ENCODE measurements around the gene TMEM238L. TPM values are rescaled to one million over a fixed set of nuclear protein-coding genes. Genes with fewer than 3 reads are reported as not detected.

Gene TMEM238L
- total and polyA plus RNA-seq, 2 experiments from 2014 or later, result not detected

GRCh38 chr17:10768750-10769251 lies 35.1 kb downstream of the TMEM238L start:
- H3K9me3 ChIP-seq (ENCODE audit: low read depth), result no peaks in the 10 kb centered on the region
- peak in 1 of 2 donors; percentile 3 for DNase-seq (ENCODE audit: low read depth in 1 of 2, low spot score in 1 of 2)
- H3K4me1 ChIP-seq (ENCODE audit: low read depth), result peaks cover 9% of the 10 kb centered on the region
- no peaks in the 10 kb centered on the region for H3K27me3 ChIP-seq
- H3K36me3 ChIP-seq, result no peaks in the 10 kb centered on the region
- no peak overlapping the region for H3K27ac ChIP-seq
- H3K4me3 ChIP-seq, result no peak overlapping the region
- TF ChIP-seq, protein P1, sequence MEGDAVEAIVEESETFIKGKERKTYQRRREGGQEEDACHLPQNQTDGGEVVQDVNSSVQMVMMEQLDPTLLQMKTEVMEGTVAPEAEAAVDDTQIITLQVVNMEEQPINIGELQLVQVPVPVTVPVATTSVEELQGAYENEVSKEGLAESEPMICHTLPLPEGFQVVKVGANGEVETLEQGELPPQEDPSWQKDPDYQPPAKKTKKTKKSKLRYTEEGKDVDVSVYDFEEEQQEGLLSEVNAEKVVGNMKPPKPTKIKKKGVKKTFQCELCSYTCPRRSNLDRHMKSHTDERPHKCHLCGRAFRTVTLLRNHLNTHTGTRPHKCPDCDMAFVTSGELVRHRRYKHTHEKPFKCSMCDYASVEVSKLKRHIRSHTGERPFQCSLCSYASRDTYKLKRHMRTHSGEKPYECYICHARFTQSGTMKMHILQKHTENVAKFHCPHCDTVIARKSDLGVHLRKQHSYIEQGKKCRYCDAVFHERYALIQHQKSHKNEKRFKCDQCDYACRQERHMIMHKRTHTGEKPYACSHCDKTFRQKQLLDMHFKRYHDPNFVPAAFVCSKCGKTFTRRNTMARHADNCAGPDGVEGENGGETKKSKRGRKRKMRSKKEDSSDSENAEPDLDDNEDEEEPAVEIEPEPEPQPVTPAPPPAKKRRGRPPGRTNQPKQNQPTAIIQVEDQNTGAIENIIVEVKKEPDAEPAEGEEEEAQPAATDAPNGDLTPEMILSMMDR (IDR thresholded peaks at IDR 0.05; ENCODE audit: low read depth, low read length), result no peak

DNA sequence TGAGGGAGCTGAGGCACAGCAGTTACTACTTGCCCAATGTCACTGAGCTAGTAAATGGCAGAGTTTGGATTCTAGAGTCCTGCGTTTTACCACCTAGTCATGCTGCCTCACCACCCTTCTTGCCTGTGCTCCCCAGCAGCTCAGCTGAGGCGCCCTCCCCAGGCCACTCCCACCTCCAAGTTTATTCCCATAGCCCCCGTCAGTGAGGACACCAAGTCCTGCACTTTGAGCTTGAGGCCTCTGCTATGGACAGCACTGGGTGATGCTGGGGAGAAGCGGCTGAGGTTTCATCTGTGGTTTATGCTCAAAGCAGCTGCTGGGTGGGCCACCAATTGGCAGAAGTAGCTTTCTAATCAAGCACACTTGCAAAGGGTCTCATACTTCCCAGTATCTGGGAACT lies 36.7 kb downstream of the TMEM238L start:
- Histone ChIP-seq H3K9me3 (ENCODE audit: low read depth) (no peaks in the 10 kb centered on the region), H3K36me3 (no peaks in the 10 kb centered on the region), H3K27me3 (no peaks in the 10 kb centered on the region), H3K27ac (no peak overlapping the region), H3K4me1 (ENCODE audit: low read depth) (no peaks in the 10 kb centered on the region), H3K4me3 (no peak overlapping the region)
- TF ChIP-seq, protein P1 (IDR thresholded peaks at IDR 0.05; ENCODE audit: low read depth, low read length), result no peak
- DNase-seq (ENCODE audit: low read depth in 1 of 2, low spot score in 1 of 2), result no peak

GRCh38 chr17:10762037-10762436 lies 41.9 kb downstream of the TMEM238L start:
- no peaks in the 10 kb centered on the region for H3K9me3 ChIP-seq (ENCODE audit: low read depth)
- H3K4me1 ChIP-seq (ENCODE audit: low read depth), result peaks cover 5% of the 10 kb centered on the region
- DNase-seq (ENCODE audit: low read depth in 1 of 2, low spot score in 1 of 2), result no peak
- H3K27me3 ChIP-seq, result no peaks in the 10 kb centered on the region
- TF ChIP-seq, protein P1 (IDR thresholded peaks at IDR 0.05; ENCODE audit: low read depth, low read length), result no peak
- no peak overlapping the region for H3K4me3 ChIP-seq
- no peak overlapping the region for H3K27ac ChIP-seq
- no peaks in the 10 kb centered on the region for H3K36me3 ChIP-seq

GRCh38 chr17:10761281-10761680 lies 42.6 kb downstream of the TMEM238L start:
- peaks cover 5% of the 10 kb centered on the region for H3K4me1 ChIP-seq (ENCODE audit: low read depth)
- DNase-seq (ENCODE audit: low read depth in 1 of 2, low spot score in 1 of 2), result no peak
- H3K36me3 ChIP-seq, result no peaks in the 10 kb centered on the region
- H3K27ac ChIP-seq, result no peak overlapping the region
- H3K4me3 ChIP-seq, result no peak overlapping the region
- no peaks in the 10 kb centered on the region for H3K9me3 ChIP-seq (ENCODE audit: low read depth)
- TF ChIP-seq, protein P1 (IDR thresholded peaks at IDR 0.05; ENCODE audit: low read depth, low read length), result no peak
- no peaks in the 10 kb centered on the region for H3K27me3 ChIP-seq

- Histone ChIP-seq H3K36me3 (no peaks in the 10 kb centered on the region), H3K27me3 (no peaks in the 10 kb centered on the region), H3K4me1 (ENCODE audit: low read depth) (peaks cover 16% of the 10 kb centered on the region), H3K4me3 (no peak overlapping the region), H3K27ac (no peak overlapping the region), H3K9me3 (ENCODE audit: low read depth) (no peaks in the 10 kb centered on the region)
- TF ChIP-seq, protein P1 (IDR thresholded peaks at IDR 0.05; ENCODE audit: low read depth, low read length), result no peak
- DNase-seq (ENCODE audit: low read depth in 1 of 2, low spot score in 1 of 2), result no peak
Measured at GRCh38 chr17:10758062-10758461, 45.8 kb downstream of the TMEM238L start.

All from cardiac muscle cell (in vitro differentiated cells and primary cell).